Liver (tissue), 9 donors: ENCODE measurements around the gene GOLGA8F. TPM values are rescaled to one million over a fixed set of nuclear protein-coding genes. Genes with fewer than 3 reads are reported as not detected.
"Not testable (repeated sequence)": the region's sequence is repeated elsewhere in the genome, so short reads cannot be mapped to it uniquely, and the experiment has no call there.

Experiments used
- DNase-seq: peaks from one replicate; pipeline ENCODE4 v3.0.0-alpha.2; 2017; ENCODE audit warnings: low spot score
- H3K27ac ChIP-seq, 2 donors: one replicate each; pipeline ENCODE4 v1.7.0; 2013; ENCODE audit warnings: inconsistent platforms in 2 of 2, low read length in 2 of 2, control low read depth in 1 of 2, low read depth in 1 of 2, mild to moderate bottlenecking in 1 of 2
- H3K27me3 ChIP-seq, 4 donors: one replicate each; pipeline versions ENCODE4 v1.6.1 to v1.7.0; 2013; ENCODE audit warnings: low read length in 3 of 4, inconsistent platforms in 1 of 4, mild to moderate bottlenecking in 1 of 4, moderate library complexity in 1 of 4; ENCODE audit not compliant: control insufficient read depth in 4 of 4, insufficient read depth in 4 of 4
- H3K36me3 ChIP-seq, 4 donors: one replicate each; pipeline versions ENCODE4 v1.6.1 to v1.7.0; 2013; ENCODE audit warnings: low read length in 3 of 4, mild to moderate bottlenecking in 3 of 4, low read depth in 1 of 4, moderate library complexity in 1 of 4; ENCODE audit not compliant: control insufficient read depth in 4 of 4, insufficient read depth in 3 of 4
- H3K4me1 ChIP-seq, 4 donors: one replicate each; pipeline versions ENCODE4 v1.6.1 to v1.7.0; 2013; ENCODE audit warnings: low read length in 3 of 4, mild to moderate bottlenecking in 3 of 4, moderate library complexity in 1 of 4; ENCODE audit not compliant: control insufficient read depth in 4 of 4, insufficient read depth in 4 of 4
- H3K4me3 ChIP-seq, 3 donors: one replicate each; pipeline versions ENCODE4 v1.6.1 to v1.7.0; 2013; ENCODE audit warnings: low read length in 3 of 3, control low read depth in 1 of 3, low read depth in 1 of 3, mild to moderate bottlenecking in 1 of 3
- H3K9ac ChIP-seq, 2 donors: one replicate each; pipeline ENCODE4 v1.7.0; 2013; ENCODE audit warnings: low read length in 2 of 2, mild to moderate bottlenecking in 2 of 2, moderate library complexity in 2 of 2, control low read depth in 1 of 2, low read depth in 1 of 2
- H3K9me3 ChIP-seq, 4 donors: one replicate each; pipeline versions ENCODE4 v1.6.1 to v1.7.0; 2013; ENCODE audit warnings: low read length in 3 of 4; ENCODE audit not compliant: control insufficient read depth in 4 of 4
- whole genome bisulfite sequencing: extraction: QIAGEN DNeasy Blood & Tissue Kit; methylation state at CpG from one replicate; pipeline ENCODE4 v1.1.7; 2013; 5-methylcytosine and 5-hydroxymethylcytosine counted together
- polyA plus RNA-seq, 2 donors: library from polyadenylated mRNA; stranded (reverse) in 1 of 2; unstranded in 1 of 2; fragments of 200-250 nt in 1 of 2; fragments of >200 nt in 1 of 2; fragmentation: Nextera tagmentation in 1 of 2; extraction: Ambion mirVana in 1 of 2; gene quantifications; one replicate each; pipeline versions ENCODE4 v1.2.1 to v1.2.3, GENCODE V29; 2013 to 2015
- total RNA-seq, 2 donors: library from RNA; depleted of rRNA; stranded (reverse); fragments of >200 nt; gene quantifications; one replicate each; pipeline ENCODE4 v1.2.3, GENCODE V29; 2014
- donor health status: healthy.
- donor health status: healthy.
- donor health status: healthy.
- donor health status: healthy.
- donor health status: healthy.

The GOLGA8F gene
- total RNA-seq (not detected), polyA plus RNA-seq (not detected)

- DNase-seq, H3K9me3 ChIP-seq, H3K27ac ChIP-seq, H3K9ac ChIP-seq, H3K4me3 ChIP-seq, H3K36me3 ChIP-seq, H3K4me1 ChIP-seq, H3K27me3 ChIP-seq: not testable (repeated sequence)
- WGBS, result no CpG with 5 or more reads among the region's 8 CpGs
Observed at GRCh38 chr15:28378364-28378763, at the start of gene GOLGA8F. Gene GOLGA8F (plus strand): TSS chr15:28378664. CDS start chr15:28378762, 98 bp downstream.

GRCh38 chr15:28357984-28358383, 20.5 kb upstream of the GOLGA8F start, which contains the start of gene GOLGA6L24:
Gene GOLGA6L24 (minus strand): TSS chr15:28358084. CDS start chr15:28358023, 61 bp downstream.
- not testable (repeated sequence) for H3K36me3 ChIP-seq, DNase-seq, H3K9ac ChIP-seq, H3K9me3 ChIP-seq, H3K4me1 ChIP-seq, H3K4me3 ChIP-seq, H3K27ac ChIP-seq, H3K27me3 ChIP-seq
- no CpG with 5 or more reads among the region's 7 CpGs for WGBS

- not testable (repeated sequence) for H3K9me3 ChIP-seq, H3K9ac ChIP-seq, H3K4me3 ChIP-seq, H3K36me3 ChIP-seq, H3K27me3 ChIP-seq, H3K4me1 ChIP-seq, H3K27ac ChIP-seq, DNase-seq
- WGBS, result 95% methylated on average over 7 of the region's 17 CpGs
Observed at GRCh38 chr15:28365502-28365901, 13.0 kb upstream of the GOLGA8F start.

- H3K4me1 ChIP-seq, H3K36me3 ChIP-seq, H3K4me3 ChIP-seq, DNase-seq, H3K27me3 ChIP-seq, H3K27ac ChIP-seq, H3K9ac ChIP-seq, H3K9me3 ChIP-seq: not testable (repeated sequence)
- WGBS, result 65% methylated on average over 2 of the region's 3 CpGs
Observed at GRCh38 chr15:28380053-28380452, 1.6 kb downstream of the GOLGA8F start.

- not testable (repeated sequence) for H3K9me3 ChIP-seq, H3K4me1 ChIP-seq, H3K36me3 ChIP-seq, DNase-seq, H3K27ac ChIP-seq, H3K4me3 ChIP-seq, H3K9ac ChIP-seq, H3K27me3 ChIP-seq
- 100% methylated on average over 1 of the region's 11 CpGs for WGBS
Observed at GRCh38 chr15:28396022-28396421, 17.6 kb downstream of the GOLGA8F start.

- H3K4me3 ChIP-seq, H3K27me3 ChIP-seq, DNase-seq, H3K4me1 ChIP-seq, H3K27ac ChIP-seq, H3K9ac ChIP-seq, H3K9me3 ChIP-seq, H3K36me3 ChIP-seq: not testable (repeated sequence)
- WGBS, result 5% methylated on average over 17 of the region's 64 CpGs
Observed at GRCh38 chr15:28402774-28403435, 24.4 kb downstream of the GOLGA8F start.

GRCh38 chr15:28420470-28420869, 42.0 kb downstream of the GOLGA8F start:
- not testable (repeated sequence) for H3K9me3 ChIP-seq, H3K27me3 ChIP-seq, H3K27ac ChIP-seq, H3K36me3 ChIP-seq, DNase-seq, H3K4me3 ChIP-seq, H3K9ac ChIP-seq, H3K4me1 ChIP-seq
- WGBS, result 69% methylated on average over 1 of the region's 3 CpGs

GRCh38 chr15:28435594-28435993, 57.1 kb downstream of the GOLGA8F start:
- H3K9ac ChIP-seq, DNase-seq, H3K27ac ChIP-seq, H3K27me3 ChIP-seq, H3K4me3 ChIP-seq, H3K36me3 ChIP-seq, H3K4me1 ChIP-seq, H3K9me3 ChIP-seq: not testable (repeated sequence)
- no CpG with 5 or more reads among the region's 3 CpGs for WGBS
